GM19193 (cell line): ENCODE results near the gene INVS.

Source experiments
- POLR2A ChIP-seq: IDR thresholded peaks from 4 replicates; pipeline ENCODE4 v1.6.1; 2011; ENCODE audit not compliant: insufficient read depth, insufficient read length; ENCODE audit errors: extremely low read depth

The INVS gene

DNA sequence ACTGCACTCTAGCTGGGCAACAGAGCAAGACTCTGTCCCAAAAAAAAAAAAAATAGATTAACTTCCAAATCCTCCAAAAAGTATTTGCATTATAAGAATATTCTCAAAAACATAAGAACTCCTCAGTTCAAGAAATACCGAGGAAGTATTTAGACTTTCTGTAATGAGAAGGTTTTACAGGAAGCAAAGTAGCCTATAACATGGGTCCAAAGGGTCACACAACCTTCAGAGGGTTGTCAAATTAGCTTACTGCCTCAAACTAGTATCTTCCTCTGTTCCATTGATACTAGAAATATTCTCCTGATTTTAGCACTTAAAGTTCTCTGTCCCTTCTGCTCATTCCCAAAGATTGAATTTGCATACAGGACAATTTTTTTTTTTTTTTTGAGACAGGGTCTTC, 121.9 kb downstream of the INVS start:
- no peak for TF ChIP-seq POLR2A

DNA sequence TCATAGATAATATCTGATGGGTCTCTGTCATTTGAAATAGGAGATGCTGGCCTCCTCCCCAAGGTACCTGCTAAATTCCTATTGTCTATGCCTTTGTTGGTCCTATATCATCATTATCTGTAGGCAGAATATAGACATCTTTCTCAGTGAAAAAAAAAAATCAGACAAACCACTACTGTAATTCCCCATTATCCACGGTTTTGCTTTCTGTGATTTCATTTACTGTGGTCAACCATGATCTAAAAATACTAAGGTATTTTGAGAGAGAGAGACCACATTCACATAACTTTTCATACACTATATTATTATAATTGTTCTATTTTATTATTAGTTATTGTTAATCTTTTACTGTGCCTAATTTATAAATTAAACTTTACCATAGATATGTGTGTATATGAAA, 122.5 kb downstream of the INVS start:
- no peak for TF ChIP-seq POLR2A

DNA sequence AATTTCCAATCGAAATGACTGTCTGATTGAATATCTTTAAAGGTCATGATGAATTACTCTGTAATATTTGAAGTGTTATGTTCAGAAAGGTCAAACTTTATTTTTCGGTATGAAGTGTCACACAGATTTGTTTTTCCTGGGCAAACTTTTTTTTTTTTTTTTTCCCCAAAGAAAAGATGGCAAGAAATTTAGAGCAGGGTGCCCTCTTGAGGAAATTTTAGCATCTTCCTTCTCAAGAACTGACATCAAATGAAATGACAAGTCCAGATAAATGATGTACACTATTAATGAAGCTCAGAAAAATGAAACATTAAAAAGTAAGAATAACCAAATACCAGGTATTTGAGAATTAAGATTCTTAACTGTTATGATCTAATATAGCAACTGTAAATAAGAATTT, 123.6 kb downstream of the INVS start:
- no peak for TF ChIP-seq POLR2A

DNA sequence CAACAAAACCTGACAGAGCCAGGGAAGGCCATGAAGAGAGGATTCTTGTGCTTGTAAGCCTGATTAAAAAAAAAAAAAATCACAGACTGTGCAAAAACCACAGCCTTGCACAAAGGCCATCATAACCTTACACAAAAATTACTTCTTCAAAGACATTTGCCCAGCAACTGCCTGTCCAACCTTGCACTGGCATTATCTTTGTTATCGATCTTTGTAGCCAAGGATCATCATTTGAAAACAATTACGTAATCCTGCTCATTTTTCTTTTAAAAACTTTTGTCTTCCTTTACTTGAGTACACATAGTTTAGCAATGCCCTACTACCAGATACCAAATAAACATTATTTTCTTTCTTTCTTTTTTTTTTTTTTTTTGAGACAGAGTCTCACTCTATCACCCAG, 128.6 kb downstream of the INVS start:
- no peak for TF ChIP-seq POLR2A

DNA sequence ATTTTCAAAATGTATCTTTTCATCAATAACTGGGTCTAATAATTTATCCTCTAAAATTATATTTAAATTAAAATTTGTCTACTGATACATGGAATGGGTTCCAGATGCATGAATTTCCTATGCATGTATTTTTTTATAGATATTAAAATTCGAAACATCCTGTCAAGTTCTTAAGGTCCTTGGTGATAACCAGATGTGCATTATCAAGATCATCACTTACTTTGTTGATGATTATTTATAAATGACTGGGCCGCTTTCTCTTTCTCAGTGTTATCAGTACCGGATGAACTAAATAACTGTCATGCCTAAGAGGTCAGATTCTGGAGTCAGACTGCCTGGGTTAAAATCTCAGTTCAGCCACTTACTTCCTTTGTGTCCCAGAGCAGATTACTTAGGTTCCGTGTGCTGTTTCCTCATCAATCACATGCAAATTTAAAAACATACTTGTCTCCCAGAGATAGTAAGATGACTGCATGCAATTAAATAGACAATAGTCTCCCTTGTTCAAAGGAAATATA, 129.4 kb downstream of the INVS start:
- no peak for TF ChIP-seq POLR2A

DNA sequence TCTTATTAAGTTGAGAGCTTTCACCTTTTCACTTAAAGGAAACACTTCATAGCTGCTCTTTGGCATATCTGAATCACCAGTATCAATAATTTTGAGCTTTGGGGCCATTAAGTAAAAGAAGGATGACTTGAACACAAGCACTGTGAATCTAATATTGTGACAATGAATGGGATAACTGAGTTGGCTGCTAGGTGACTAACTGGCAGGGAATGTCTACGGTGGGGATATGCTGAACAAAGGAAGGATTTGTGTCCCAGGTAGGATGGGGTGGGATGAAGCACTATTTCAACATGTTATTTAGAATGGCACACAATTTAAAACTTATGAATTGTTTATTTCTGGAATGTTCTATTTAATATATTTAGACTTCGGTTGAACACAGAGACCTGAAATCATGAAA, 130.1 kb downstream of the INVS start:
- no peak for TF ChIP-seq POLR2A

DNA sequence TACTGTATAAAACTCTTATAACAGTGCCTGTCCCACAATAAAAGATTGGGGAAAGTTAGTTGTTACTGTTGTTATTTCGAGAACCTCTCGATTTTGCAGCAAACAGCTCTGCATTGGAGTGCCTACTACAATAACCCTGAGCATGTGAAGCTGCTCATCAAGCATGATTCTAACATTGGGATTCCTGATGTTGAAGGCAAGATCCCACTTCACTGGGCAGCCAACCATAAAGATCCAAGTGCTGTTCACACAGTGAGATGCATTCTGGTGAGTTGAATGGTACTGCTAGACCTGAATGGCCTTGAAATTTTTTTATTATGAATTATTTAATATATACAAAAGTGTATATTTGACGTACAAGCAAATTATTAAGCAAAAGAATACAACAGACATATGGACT, 130.5 kb downstream of the INVS start:
- TF ChIP-seq POLR2A: no peak

- TF ChIP-seq POLR2A: no peak
Observed at GRCh38 chr9:100240512-100240911, 141.5 kb downstream of the INVS start.

GRCh38 chr9:100267211-100267610, 168.2 kb downstream of the INVS start:
- no peak for TF ChIP-seq POLR2A

GRCh38 chr9:100268271-100268670, 169.2 kb downstream of the INVS start:
- TF ChIP-seq POLR2A: no peak

- TF ChIP-seq POLR2A: no peak
Observed at GRCh38 chr9:100269656-100270055, 170.6 kb downstream of the INVS start.

GRCh38 chr9:100277166-100277979, 178.3 kb downstream of the INVS start:
- TF ChIP-seq POLR2A: no peak

DNA sequence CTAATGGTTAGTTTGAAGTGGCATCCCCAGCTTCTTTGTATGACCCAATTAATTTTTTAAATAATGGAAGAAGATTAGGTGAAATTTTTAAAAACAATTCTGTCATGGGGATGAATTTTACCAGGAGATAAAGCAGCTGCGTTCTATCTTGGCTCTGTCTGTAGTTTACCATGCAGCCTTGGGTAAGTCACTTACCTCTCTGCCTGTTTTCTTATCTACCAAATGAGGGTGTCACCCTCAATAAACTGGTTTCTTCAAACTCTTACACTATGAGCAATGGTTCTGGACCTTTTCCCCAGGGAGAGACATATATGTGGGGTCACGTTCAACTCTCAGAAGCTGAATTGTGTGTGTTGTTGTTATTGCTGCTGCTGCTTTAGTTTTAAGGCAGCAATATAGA, 182.0 kb downstream of the INVS start:
- TF ChIP-seq POLR2A: no peak

- no peak for TF ChIP-seq POLR2A
Observed at GRCh38 chr9:100281676-100282387, 182.8 kb downstream of the INVS start.

DNA sequence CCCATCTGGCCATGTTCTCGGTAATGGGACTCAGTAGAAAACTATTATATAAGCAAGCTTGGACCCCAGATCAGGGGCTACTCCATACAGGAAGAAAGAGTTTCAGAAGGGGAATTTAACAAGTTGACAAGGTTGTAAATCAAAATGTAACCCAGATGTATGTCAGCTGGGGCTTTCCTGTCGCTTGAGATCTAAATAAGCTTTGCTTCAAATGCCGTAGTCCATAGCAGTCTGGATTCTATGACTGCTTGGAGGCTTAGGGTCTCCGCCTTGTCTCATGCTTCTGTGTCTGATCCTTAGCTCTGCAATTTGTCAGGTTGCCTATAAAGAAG, 183.3 kb downstream of the INVS start:
- TF ChIP-seq POLR2A: no peak

GRCh38 chr9:100284247-100284646, 185.2 kb downstream of the INVS start:
- no peak for TF ChIP-seq POLR2A
